ENCODE data around the gene MMP20.

DNA sequence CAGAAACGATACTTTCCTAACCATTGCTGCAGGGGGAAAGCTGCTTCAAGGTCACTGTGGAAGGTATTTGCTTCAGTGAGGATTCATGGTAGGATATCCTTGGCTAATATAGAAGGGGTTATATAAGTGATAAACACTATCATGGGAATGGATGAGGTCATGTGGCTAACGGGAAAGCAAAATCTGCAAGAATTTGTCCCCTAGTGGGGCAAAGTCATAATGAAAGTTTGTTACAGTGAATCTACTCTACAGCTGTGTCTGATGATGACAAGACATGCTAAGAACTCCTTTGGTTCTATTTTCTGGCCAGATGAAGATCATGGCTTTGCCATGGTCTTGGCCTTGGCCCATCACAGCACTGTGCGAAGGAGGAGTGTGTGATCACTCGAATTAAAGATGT is 13.8 kb downstream of the MMP20 start:
- TF ChIP-seq, protein P1, sequence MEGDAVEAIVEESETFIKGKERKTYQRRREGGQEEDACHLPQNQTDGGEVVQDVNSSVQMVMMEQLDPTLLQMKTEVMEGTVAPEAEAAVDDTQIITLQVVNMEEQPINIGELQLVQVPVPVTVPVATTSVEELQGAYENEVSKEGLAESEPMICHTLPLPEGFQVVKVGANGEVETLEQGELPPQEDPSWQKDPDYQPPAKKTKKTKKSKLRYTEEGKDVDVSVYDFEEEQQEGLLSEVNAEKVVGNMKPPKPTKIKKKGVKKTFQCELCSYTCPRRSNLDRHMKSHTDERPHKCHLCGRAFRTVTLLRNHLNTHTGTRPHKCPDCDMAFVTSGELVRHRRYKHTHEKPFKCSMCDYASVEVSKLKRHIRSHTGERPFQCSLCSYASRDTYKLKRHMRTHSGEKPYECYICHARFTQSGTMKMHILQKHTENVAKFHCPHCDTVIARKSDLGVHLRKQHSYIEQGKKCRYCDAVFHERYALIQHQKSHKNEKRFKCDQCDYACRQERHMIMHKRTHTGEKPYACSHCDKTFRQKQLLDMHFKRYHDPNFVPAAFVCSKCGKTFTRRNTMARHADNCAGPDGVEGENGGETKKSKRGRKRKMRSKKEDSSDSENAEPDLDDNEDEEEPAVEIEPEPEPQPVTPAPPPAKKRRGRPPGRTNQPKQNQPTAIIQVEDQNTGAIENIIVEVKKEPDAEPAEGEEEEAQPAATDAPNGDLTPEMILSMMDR (conservative IDR thresholded peaks at IDR 0.05; ENCODE audit: low read depth, low read length), result no peak
- no peak for TF ChIP-seq EZH2 (IDR thresholded peaks at IDR 0.05; ENCODE audit: borderline replicate concordance, low read depth, low read length, poor library complexity, severe bottlenecking)
